ENCODE results near the gene APBA1.

DNA sequence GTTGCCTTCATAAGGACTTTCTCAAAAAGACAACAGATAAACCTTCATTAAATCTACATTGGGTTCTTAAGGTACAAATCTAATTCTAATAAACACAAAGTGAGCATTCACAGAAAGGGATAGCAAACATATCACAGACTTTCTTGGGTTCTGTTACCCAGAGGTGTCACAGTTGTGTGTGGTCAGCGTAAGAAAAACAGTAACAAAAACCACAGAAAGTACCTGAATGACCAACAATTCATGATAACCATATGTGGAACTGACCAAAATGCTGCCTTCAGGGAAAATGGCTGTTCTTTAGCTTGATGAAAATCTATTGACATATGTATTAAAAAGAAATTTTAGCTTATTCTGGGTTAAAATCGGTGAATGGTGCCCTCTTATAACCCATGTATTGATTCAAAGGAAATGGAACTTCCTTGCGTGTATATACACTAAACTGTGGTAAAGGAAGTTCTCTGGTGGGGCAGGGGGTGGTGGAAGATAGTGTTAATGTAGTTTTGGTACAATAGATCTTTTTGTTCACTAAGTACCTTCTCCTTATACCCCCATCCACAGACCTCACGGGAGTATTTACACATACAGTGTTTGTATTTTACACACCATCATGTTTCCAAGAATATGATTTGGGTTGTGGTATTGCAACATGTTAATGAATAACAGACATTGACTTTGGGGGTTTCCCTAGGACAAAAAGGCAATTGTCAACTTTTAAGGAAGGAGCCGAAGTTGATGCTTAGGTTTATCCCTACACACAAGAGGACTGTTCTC lies 152.5 kb downstream of the APBA1 start:
- TF ChIP-seq, protein P1, sequence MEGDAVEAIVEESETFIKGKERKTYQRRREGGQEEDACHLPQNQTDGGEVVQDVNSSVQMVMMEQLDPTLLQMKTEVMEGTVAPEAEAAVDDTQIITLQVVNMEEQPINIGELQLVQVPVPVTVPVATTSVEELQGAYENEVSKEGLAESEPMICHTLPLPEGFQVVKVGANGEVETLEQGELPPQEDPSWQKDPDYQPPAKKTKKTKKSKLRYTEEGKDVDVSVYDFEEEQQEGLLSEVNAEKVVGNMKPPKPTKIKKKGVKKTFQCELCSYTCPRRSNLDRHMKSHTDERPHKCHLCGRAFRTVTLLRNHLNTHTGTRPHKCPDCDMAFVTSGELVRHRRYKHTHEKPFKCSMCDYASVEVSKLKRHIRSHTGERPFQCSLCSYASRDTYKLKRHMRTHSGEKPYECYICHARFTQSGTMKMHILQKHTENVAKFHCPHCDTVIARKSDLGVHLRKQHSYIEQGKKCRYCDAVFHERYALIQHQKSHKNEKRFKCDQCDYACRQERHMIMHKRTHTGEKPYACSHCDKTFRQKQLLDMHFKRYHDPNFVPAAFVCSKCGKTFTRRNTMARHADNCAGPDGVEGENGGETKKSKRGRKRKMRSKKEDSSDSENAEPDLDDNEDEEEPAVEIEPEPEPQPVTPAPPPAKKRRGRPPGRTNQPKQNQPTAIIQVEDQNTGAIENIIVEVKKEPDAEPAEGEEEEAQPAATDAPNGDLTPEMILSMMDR (IDR thresholded peaks at IDR 0.05), result no peak
- TF ChIP-seq POLR2AphosphoS5 (IDR thresholded peaks at IDR 0.05; ENCODE audit: low read depth, low read length), result no peak
- TF ChIP-seq, protein P2, sequence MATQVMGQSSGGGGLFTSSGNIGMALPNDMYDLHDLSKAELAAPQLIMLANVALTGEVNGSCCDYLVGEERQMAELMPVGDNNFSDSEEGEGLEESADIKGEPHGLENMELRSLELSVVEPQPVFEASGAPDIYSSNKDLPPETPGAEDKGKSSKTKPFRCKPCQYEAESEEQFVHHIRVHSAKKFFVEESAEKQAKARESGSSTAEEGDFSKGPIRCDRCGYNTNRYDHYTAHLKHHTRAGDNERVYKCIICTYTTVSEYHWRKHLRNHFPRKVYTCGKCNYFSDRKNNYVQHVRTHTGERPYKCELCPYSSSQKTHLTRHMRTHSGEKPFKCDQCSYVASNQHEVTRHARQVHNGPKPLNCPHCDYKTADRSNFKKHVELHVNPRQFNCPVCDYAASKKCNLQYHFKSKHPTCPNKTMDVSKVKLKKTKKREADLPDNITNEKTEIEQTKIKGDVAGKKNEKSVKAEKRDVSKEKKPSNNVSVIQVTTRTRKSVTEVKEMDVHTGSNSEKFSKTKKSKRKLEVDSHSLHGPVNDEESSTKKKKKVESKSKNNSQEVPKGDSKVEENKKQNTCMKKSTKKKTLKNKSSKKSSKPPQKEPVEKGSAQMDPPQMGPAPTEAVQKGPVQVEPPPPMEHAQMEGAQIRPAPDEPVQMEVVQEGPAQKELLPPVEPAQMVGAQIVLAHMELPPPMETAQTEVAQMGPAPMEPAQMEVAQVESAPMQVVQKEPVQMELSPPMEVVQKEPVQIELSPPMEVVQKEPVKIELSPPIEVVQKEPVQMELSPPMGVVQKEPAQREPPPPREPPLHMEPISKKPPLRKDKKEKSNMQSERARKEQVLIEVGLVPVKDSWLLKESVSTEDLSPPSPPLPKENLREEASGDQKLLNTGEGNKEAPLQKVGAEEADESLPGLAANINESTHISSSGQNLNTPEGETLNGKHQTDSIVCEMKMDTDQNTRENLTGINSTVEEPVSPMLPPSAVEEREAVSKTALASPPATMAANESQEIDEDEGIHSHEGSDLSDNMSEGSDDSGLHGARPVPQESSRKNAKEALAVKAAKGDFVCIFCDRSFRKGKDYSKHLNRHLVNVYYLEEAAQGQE (IDR thresholded peaks at IDR 0.05; ENCODE audit: insufficient read depth in 1 of 2, low read depth in 2 of 2, low read length in 1 of 2), result no peak
- TF ChIP-seq TCF7L2 (IDR thresholded peaks at IDR 0.05; ENCODE audit: low read depth, low read length), result no peak
